DOHH2 (cell line): ENCODE results near the gene AQP5.

Source experiments
- H3F3A ChIP-seq: fragments of 200-600 bp; sonication (generic), shearing (Covaris generic); 2 replicates; pipeline ENCODE4 v1.6.0; 2016; ENCODE audit warnings: antibody characterized with exemption, mild to moderate bottlenecking; ENCODE audit not compliant: control insufficient read depth, insufficient read depth
- H3K27ac ChIP-seq: fragments of 200-600 bp; sonication (generic); 2 replicates; pipeline ENCODE4 v1.5.1; 2014; ENCODE audit warnings: low read depth, mild to moderate bottlenecking, low read length, moderate library complexity
- H3K27me3 ChIP-seq: fragments of 200-600 bp; sonication (generic); 2 replicates; pipeline ENCODE4 v1.6.1; 2014; ENCODE audit warnings: mild to moderate bottlenecking, low read length, mixed read lengths; ENCODE audit not compliant: control insufficient read depth
- H3K36me3 ChIP-seq: fragments of 200-600 bp; sonication (generic); 2 replicates; pipeline ENCODE4 v1.6.1; 2014; ENCODE audit warnings: mild to moderate bottlenecking, low read length, moderate library complexity, mixed read lengths; ENCODE audit not compliant: control insufficient read depth
- H3K4me1 ChIP-seq: fragments of 200-600 bp; sonication (generic); 2 replicates; pipeline ENCODE4 v1.6.1; 2014; ENCODE audit warnings: mild to moderate bottlenecking, low read length, mixed read lengths; ENCODE audit not compliant: control insufficient read depth
- H3K4me2 ChIP-seq: fragments of 200-600 bp; sonication (generic); 2 replicates; pipeline ENCODE4 v1.6.0; 2014; ENCODE audit warnings: mild to moderate bottlenecking, low read length, moderate library complexity
- H3K4me3 ChIP-seq: fragments of 200-600 bp; sonication (generic); 2 replicates; pipeline ENCODE4 v1.5.1; 2014; ENCODE audit warnings: mild to moderate bottlenecking, low read length, mixed read lengths
- H3K79me2 ChIP-seq: fragments of 200-600 bp; sonication (generic); 2 replicates; pipeline ENCODE4 v1.6.1; 2014; ENCODE audit warnings: mild to moderate bottlenecking, low read length, mixed read lengths; ENCODE audit not compliant: control insufficient read depth
- H3K9me2 ChIP-seq: fragments of 200-600 bp; sonication (generic); replicated peaks from 2 replicates; pipeline ENCODE4 v1.6.1; 2014; ENCODE audit warnings: mild to moderate bottlenecking, low read length, mixed read lengths; ENCODE audit not compliant: control insufficient read depth
- H3K9me3 ChIP-seq: fragments of 200-600 bp; sonication (generic); 2 replicates; pipeline ENCODE4 v1.6.1; 2014; ENCODE audit warnings: antibody characterized with exemption, low read length, mixed read lengths; ENCODE audit not compliant: control insufficient read depth, insufficient read depth
- H4K20me1 ChIP-seq: fragments of 200-600 bp; sonication (generic); 2 replicates; pipeline ENCODE4 v1.6.0; 2014; ENCODE audit warnings: low read depth, mild to moderate bottlenecking, antibody characterized with exemption, low read length, moderate library complexity; ENCODE audit not compliant: control insufficient read depth, insufficient read depth
- CTCF ChIP-seq: fragments of 200-600 bp; sonication (generic); IDR thresholded peaks from one replicate; pipeline ENCODE4 v1.5.1; 2014; ENCODE audit warnings: antibody characterized with exemption, mild to moderate bottlenecking, low read depth, low read length; ENCODE audit not compliant: poor library complexity, severe bottlenecking
- EZH2phosphoT487 ChIP-seq: fragments of 200-600 bp; sonication (generic); IDR thresholded peaks from 2 replicates; pipeline ENCODE4 v1.6.1; 2017; ENCODE audit warnings: borderline replicate concordance, mild to moderate bottlenecking, antibody characterized with exemption, low read length, moderate library complexity, mixed read lengths

The AQP5 gene

GRCh38 chr12:50005175-50005574 lies 43.5 kb downstream of the AQP5 start:
- Histone ChIP-seq H3K9me2 (no peaks in the 10 kb centered on the region), H3F3A (peaks cover 13% of the 10 kb centered on the region; the same call in 1 of the 2 replicates), H3K9me3 (no peaks in the 10 kb centered on the region), H3K79me2 (peaks cover 47% of the 10 kb centered on the region), H3K4me2 (no peak overlapping the region), H3K4me1 (peaks cover 42% of the 10 kb centered on the region), H3K27me3 (no peaks in the 10 kb centered on the region), H3K27ac (no peak overlapping the region), H3K36me3 (peaks cover 90% of the 10 kb centered on the region), H3K4me3 (no peak overlapping the region), H4K20me1 (peaks cover 13% of the 10 kb centered on the region; the same call in 1 of the 2 replicates)
- no peak for TF ChIP-seq EZH2phosphoT487
- TF ChIP-seq CTCF, result no peak

- Histone ChIP-seq H3K27ac (peak overlapping the region; percentile 18; the same call in 1 of the 2 replicates), H3K9me3 (no peaks in the 10 kb centered on the region), H3K27me3 (no peaks in the 10 kb centered on the region), H3K79me2 (peaks cover 58% of the 10 kb centered on the region), H3K36me3 (peaks cover 88% of the 10 kb centered on the region), H3F3A (peaks cover 13% of the 10 kb centered on the region; the same call in 1 of the 2 replicates), H3K4me3 (peak overlapping the region; percentile 18; the same call in 1 of the 2 replicates), H4K20me1 (peaks cover 13% of the 10 kb centered on the region; the same call in 1 of the 2 replicates), H3K4me1 (peaks cover 42% of the 10 kb centered on the region), H3K9me2 (no peaks in the 10 kb centered on the region), H3K4me2 (peak overlapping the region; percentile 42)
- TF ChIP-seq EZH2phosphoT487 (no peak), CTCF (no peak)
Measured at GRCh38 chr12:50006280-50006679, 44.6 kb downstream of the AQP5 start.

GRCh38 chr12:50006754-50007442 lies 45.2 kb downstream of the AQP5 start:
- Histone ChIP-seq H3K79me2 (peaks cover 59% of the 10 kb centered on the region), H3K9me3 (no peaks in the 10 kb centered on the region), H3K4me2 (peak overlapping the region; percentile 42), H3K4me1 (peaks cover 42% of the 10 kb centered on the region), H3K36me3 (peaks cover 83% of the 10 kb centered on the region), H3K4me3 (peak overlapping the region; percentile 18), H4K20me1 (peaks cover 13% of the 10 kb centered on the region; the same call in 1 of the 2 replicates), H3K27ac (peak overlapping the region; percentile 31), H3K27me3 (no peaks in the 10 kb centered on the region), H3F3A (peaks cover 13% of the 10 kb centered on the region; the same call in 1 of the 2 replicates), H3K9me2 (no peaks in the 10 kb centered on the region)
- TF ChIP-seq CTCF, result no peak
- no peak for TF ChIP-seq EZH2phosphoT487
